GM18517 (cell line): ENCODE results near the gene HLA-A.

ENCODE experiments used
- ATAC-seq: cut with Tn5 transposase; IDR thresholded peaks from one replicate; pipeline ENCODE4 v1.9.1; 2021; ENCODE audit warnings: mild to moderate bottlenecking, moderate library complexity; ENCODE audit not compliant: unreplicated experiment

HLA-A gene

DNA sequence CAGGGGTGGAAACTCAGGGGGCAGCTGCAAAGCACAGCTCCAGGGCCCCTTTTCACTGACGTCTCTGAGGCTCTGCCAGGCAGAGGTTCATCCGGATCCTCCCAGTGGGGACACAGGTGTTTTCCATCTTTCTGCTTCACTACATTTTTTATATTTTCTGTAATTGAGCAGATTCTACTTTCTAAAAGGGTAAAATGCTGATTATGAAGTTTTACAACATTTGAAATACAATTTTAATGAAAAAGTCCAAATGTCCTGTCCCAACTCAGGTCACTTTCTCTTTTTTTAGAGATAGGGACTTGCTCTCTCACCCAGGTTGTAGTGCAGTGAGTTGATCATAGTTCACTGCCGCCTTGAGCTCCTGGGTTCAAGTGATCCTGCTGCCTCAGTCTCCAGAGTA is 41.9 kb downstream of the HLA-A start:
- no peak for ATAC-seq

DNA sequence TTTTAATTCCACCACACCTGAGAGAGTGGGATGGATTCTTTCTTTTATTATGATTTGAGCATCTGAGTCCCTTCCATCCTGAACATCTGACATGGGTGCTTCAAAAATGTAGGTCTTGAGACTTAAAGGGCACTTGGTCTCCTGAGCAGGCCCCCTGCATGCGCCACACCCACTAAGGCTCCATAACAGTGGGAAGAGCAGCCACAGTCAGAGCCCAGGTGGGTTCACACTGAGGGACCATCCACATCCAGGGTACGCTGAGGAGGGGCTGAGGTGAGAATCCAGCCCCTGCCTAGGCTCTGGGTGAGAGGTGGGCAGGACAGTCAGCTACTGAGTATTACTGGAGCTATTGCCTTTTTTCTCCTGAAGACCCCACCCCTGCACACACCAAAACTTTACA is 42.7 kb downstream of the HLA-A start:
- ATAC-seq = no peak

GRCh38 chr6:29986179-29986781 is 43.9 kb downstream of the HLA-A start:
- ATAC-seq = no peak

- ATAC-seq = no peak
Measured at GRCh38 chr6:29989211-29989610, 46.9 kb downstream of the HLA-A start.

GRCh38 chr6:29990931-29991330 is 48.6 kb downstream of the HLA-A start:
- no peak for ATAC-seq

GRCh38 chr6:29992807-29993206 is 50.5 kb downstream of the HLA-A start:
- ATAC-seq = no peak

- ATAC-seq = no peak
Measured at GRCh38 chr6:29994826-29995225, 52.5 kb downstream of the HLA-A start.

- ATAC-seq = no peak
Measured at GRCh38 chr6:29995340-29995777, 53.0 kb downstream of the HLA-A start.
